ENCODE data around the gene TRAPPC8.
"Not testable (repeated sequence)": the region's sequence is repeated elsewhere in the genome, so short reads cannot be mapped to it uniquely, and the experiment has no call there.

Gene TRAPPC8

DNA sequence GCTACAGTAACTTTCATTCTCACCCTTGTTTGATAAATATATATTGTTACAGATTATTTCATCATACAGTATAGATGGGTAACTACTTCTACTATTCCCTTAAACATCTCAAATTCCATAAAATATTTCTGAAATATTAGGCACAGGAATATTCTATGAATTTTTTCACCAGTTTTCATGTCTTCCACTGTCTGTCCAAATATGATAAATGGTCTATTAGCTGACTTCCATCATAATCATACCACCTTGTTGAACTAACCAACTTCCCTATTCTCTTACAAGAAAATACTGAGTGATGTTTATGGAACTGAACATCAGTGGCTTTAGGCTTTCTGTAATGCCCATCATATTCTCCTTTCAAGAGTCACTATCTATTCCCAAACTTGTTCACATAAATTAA lies 82.4 kb downstream of the TRAPPC8 start:
- DNase-seq: no peak

DNA sequence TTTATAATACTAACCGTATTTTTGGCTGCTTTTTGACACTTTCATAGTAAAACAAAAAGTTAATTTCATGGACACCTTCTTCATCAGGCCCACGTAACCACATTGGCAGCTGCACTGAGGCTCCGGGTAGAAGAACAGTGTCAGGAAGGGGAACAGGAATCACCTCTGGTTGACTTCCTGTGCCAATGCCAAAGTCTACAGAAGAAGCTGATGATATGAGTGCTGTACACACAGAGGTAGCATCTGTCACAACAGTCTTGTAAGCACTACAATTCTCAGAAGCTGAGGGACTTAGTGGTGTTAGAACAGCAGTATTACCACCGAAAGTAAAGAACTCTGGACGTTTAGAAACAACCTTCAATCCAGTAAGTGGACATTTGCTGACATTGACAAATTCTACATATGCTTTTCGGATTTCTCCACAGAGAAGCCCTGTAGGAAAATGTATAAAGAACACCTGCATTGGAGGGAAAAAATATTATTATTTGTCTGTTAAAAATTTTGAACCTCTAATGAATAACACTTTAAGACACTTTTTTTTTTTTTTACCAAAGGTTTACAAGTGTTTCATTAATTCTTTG lies 85.3 kb downstream of the TRAPPC8 start:
- no peak for DNase-seq

DNA sequence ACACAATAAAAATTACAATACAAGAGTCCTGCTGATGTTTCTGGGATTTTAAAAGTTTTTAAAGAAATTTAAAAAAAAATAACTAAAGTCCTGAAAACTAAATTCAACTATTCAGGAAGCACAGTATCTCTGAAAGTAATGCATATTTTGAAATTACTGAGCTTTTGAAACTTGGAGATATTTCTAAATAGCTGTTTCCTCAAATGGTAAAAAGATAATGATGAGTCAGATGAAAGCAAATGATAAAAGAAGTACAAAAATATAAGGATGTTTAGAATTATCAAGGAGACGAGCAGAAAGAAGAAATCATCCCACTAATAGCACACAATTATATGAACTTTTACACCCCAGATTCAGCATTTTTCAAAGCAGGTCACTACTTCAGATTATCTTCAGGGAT lies 92.1 kb downstream of the TRAPPC8 start:
- no peak for DNase-seq

DNA sequence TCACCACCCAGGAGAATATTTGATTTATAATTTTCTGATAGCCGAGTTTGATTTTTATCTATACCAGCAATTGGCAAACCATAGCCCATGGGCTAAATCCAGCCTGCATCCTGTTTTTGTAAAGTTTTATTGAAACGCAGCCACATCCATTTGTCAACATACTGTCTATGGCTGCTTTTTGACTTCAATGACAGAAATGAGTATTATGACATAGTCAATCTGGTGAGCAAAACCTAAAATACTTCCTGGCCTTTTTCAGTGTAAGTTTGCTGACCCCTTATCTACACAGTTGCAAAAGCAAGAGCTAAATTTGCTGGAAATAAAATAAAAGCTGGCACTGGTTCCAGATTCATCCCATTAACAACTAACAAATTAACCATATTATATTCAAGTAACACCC lies 102.4 kb downstream of the TRAPPC8 start:
- DNase-seq: no peak

DNA sequence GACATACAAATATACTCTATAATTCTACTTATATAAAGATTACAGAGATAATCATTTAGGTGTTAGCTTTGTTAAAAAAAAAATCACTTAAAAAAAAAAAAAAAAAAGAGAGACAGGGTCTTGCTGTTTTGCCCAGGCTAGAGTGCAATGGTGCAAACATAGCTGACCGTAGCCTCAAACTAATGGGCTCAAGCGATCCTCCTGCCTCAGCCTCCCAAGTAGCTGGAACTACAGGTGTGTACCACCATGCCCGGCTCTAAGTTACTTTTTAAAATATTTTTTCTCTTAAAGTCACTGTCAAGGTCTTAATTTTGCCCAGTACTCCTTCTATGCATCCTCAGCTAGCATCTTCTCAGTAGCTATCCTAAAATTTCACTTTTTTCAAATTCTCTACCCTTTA lies 105.0 kb downstream of the TRAPPC8 start:
- no peak for DNase-seq

DNA sequence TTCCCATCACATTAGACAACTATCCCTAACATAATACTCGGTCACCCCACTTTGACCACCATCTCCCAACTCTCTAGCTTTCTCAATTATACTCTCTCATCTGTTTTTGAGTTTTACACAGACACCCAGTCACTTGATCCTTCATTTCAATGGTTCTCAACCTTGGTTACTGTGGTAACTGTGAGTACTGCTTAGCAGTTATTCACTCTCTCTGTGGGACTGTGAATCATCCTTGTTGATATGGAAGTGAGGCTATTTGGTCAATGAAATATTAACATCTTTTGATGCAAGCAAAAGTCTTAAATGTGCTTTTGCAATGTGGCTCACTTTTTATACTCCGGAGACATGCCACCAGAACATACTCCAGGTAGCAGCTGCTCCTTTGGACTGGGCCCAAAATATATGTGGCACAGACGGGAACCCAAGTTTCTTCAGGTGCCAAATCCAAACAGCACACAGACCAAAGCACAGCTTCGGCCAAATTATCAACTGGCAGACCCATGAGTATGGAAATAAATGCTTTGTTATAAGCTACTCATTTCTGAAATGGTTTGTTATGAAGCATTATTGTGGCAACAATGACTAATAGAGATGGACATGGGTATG lies 107.3 kb downstream of the TRAPPC8 start:
- no peak for DNase-seq

DNA sequence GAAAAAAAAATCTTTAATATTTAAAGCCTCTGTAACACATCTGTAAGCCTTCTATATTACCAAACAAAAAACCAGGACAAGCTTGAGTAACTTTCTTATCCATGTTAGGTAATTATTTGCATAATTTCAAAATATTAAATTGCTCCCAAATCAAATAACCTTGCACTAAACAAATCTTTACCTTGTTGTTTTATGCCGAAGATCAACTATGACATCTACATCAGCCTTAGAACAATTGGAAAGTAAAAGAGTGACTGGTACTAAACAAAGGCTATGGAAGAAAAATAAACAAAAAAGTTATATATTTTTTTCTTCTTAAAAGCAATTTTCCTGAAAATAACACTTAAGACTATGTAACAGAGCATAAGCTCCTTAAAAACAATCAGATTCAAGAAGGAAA lies 111.0 kb downstream of the TRAPPC8 start:
- DNase-seq: no peak

DNA sequence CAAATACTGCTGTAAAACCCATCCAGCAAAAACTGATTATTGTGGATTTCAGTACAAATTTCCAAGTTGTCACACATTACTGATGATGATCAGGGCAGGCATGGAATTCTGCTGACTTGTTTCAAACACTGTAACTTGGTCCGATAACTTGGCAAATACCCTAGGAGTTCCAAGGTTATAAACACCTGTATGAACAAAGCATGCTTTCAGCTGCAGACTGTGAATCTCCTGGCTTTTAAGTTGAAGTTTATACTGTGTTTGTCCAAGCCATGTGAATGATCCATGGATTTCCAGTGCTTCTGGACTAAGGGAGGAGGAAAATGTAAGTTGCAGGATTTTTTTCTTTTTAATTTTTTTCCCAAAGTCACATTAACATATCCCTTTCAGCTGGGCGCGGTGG lies 112.2 kb downstream of the TRAPPC8 start:
- no peak for DNase-seq

DNA sequence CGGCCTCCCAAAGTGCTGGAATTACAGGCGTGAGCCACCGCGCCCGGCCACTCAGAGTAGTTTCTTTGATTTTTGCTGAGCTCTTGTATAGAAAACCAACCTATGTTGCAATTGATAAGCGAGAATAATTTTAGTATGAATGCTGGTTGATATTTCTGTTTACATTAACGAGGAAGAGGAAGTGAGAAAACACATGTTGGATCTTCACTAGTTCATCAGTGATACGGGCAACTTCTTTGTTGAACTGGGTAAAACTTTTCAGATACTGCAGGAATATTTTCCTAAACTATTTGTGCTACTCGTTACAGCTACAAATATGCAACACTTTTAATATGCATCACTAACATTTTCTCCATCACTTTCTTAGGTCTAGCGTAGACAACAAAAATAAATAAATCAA lies 114.3 kb downstream of the TRAPPC8 start:
- no peak for DNase-seq

DNA sequence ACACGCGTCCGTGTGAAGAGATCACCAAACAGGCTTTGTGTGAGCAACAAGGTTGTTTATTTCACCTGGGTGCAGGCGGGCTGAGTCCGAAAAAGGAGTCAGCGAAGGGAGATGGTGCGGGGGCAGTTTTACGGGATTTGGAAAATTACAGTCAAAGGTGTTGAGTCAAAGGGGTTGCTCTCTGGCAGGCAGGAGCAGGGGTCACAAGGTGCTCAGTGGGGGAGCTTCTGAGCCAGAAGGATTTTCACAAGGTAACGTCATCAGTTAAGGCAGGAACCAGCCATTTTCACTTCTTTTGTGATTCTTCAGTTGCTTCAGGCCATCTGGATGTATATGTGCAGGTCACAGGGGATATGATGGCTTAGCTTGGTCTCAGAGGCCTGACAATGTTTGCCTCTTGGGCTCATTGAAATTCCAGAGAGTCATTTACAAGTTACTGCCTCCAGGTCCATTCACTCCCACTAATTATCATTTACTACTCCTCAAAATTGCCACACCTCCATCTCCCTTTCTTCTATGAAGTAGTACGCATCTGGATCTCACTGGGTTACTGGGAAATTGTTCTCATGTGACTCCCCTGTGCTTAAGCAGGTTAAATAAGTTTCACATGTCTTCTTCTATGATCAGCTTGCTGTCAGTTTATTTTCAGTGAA lies 116.1 kb downstream of the TRAPPC8 start:
- not testable (repeated sequence) for DNase-seq

DNA sequence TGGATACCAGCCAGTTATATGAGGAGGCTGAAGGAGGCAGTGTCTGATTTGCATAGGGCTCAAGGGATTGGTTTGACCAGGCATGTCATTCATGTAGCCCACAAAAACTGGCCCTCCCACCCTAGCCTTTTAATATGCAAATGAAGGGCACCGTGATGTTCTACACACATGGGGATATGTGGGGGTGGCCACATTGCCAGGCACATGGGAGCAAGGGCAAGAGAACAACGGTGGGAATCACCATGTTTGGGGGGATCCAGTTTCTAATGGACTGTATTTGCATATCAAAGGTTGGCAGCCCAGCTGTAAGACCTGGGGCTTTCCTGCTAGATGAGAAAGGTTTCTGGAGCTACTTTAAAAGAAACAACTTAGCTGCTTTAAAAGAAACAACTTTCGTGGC lies 117.2 kb downstream of the TRAPPC8 start:
- DNase-seq: no peak

DNA sequence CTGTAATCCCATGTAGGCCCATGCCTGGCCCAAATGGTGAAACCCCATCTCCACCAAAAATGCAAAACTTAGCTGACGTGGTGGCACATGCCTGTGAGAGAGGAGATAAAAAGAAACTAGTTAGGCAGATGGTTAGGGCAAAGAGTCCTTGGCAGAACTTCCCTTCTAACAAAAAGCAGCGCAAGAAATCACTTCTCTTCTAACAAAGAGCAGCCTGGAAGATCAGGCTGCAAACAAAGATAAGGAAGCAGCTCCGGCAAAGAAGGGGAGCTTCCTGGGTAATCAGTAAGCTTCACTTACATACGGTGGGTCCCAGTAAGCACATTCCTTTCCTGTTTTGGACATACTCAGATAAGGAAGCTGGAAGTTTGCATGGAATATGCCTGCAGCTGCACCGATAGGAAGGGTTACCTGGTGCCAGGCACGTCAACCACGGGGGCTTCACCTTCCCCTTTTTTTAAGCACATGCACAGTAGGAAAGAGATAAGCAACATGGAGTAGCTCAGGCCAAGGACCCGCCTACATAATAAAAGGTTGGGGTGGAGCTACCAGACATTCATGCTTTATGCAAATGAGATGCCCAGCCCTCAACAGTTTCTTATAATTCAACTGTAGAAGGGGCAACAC lies 121.3 kb downstream of the TRAPPC8 start:
- no peak for DNase-seq

DNA sequence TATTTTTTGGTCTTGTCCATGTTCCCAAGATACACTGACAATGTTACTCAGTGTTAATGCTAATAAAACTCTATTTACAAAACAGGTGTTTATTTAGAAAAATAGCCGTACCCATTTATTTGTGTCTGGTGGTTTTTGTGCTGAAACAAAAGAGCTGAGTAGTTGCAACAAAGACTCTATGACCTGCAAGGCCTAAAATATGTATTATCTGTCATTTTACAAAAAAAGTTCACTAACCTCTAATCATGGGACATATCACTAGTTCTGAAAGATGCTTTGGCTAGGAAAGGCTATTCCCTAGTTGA lies 123.1 kb downstream of the TRAPPC8 start:
- DNase-seq: no peak

DNA sequence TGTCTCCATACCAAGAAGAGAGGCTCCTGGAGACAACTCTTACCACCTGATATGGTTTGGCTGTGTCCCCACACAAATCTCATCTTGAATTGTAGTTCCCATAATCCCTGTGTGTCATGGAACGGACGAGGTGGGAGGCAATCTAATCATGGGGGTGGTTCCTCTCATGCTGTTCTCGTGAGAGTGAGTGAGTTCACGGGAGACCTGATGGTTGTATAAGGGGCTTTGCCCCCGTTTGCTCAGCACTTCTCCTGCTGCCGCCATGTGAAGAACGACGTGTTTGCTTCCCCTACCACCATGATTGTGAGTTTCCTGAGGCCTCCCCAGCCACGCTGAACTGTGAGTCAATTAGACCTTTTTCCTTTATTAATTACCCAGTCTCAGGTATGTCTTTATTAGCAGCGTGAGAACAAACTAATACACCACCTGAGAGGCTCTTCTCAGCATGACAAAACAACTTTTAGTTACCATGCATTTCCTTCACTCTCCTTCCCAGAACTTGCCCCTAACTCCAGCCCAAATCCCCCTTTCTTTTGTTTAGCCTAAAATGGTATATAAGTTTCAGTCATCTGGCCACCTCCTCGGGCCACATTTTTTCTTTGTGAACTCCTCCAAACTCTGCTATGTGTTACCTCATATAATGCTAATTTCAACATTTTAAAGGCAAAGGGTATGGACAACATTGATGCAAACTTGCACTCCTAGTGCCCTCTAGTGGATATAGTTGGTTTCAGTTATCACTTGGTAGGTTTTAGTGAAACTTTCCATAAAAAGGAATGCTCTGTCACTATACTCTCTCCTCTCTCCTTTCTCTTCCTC lies 123.6 kb downstream of the TRAPPC8 start:
- DNase-seq: peak; percentile 89

DNA sequence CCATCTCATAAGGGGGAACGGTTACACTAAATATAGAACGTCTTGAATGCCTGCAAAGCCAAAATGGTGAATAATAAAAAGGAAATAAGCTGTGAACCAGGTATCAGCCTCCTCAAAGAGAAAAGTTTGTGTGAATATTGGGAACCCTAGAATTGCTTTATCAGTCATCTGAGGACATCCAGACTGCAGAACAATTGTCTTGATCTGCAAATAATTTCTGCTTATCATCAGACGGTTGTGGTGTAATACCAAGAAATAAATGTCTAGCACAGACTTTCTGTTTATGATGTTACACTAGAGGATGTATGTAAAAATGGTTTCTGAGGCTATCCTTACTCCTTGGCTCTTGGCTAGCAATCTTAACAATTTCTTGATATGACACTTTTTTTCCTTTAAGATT lies 128.8 kb downstream of the TRAPPC8 start:
- no peak for DNase-seq

DNA sequence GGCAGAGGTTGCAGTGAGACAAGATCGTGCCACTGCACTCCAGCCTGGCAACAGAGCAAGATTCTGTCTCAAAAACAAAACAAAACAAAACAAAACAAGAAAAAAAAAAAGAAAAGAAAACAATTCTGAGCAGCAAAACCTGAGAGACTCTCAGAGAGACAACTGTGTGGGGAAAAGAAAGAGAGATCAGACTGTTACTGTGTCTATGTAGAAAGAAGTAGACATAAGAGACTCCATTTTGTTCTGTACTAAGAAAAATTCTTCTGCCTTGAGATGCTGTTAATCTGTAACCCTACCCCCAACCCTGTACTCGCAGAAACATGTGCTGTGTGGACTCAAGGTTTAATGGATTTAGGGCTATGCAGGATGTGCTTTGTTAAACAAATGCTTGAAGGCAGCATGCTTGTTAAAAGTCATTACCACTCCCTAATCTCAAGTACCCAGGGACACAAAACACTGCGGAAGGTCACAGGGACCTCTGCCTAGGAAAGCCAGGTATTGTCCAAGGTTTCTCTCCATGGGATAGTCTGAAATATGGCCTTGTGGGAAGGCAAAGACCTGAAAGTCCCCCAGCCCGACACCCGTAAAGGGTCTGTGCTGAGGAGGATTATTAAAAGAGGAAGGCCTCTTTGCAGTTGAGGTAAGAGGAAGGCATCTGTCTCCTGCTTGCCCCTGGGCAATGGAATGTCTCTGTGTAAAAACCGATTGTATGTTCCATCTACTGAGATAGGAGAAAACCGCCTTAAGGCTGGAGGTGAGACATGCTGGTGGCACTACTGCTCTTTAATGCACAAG lies 132.4 kb downstream of the TRAPPC8 start:
- not testable (repeated sequence) for DNase-seq

DNA sequence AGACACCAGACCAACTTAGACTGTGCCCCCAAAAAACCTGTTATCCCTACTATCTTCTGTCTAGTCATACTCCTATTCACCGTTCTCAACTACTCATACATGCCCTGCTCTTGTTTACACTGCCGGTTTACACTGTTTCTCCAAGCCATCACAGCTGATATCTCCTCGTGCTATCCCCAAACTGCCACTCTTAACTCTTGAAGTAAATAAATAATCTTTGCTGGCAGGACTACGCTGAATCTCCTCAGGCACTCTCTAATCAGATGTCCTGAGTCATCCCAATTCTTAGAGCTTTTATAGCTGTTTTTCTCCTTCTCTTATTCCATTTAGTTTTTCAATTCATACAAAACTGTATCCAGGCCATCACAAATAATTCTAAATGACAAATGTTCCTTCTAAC lies 133.9 kb downstream of the TRAPPC8 start:
- not testable (repeated sequence) for DNase-seq

DNA sequence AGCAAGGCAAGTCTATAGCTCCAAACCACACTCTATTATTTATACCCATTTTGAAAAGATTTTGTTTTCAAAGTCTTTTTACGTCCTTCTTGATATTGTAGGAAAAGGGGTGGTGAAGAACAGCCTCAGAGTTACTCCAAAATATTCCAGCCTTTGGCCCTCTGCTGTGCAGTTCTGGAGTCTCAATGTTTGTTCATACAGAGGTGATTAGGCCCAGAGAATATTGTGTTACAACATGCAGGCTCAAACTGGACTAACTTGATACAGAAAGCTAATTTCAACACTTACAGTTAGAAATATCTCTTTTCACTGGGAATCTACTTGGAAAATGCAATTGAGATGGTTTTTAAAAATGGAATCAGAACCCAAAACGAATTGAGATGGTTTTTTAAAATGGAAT lies 141.8 kb downstream of the TRAPPC8 start:
- no peak for DNase-seq

DNA sequence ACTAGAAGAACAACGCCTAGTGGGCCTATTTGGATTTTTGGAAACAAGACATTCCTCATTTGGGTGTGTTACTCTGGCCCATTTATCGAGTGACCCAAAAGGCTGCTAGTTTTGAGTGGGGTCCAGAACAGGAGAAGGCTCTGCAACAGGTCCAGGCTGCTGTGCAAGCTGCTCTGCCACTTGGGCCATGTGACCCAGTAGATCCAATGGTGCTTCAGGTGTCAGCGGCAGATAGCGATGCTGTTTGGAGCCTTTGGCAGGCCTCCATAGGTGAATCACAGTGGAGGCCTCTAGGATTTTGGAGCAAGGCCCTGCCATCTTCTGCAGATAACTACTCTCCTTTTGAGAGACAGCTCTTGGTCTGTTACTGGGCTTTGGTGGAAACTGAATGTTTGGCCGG lies 143.7 kb downstream of the TRAPPC8 start:
- not testable (repeated sequence) for DNase-seq

DNA sequence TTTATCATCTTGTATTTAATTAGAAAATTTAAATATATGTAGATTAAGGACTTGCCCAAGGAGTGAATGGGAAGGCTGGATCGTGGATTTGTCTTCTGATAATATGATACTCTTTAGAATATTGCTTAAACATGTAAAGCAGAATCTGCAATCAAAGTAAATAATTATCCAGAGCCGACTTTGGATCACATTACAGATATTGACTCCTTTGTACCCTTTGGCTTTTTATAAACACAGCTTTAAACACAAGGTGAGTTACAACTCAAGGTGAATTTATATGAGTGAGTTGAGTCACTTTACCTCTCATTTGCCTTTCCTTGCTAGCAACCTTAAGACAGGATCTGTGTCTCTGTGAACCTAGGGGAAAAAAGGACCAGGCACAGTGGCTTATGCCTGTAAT lies 144.5 kb downstream of the TRAPPC8 start:
- DNase-seq: no peak

DNA sequence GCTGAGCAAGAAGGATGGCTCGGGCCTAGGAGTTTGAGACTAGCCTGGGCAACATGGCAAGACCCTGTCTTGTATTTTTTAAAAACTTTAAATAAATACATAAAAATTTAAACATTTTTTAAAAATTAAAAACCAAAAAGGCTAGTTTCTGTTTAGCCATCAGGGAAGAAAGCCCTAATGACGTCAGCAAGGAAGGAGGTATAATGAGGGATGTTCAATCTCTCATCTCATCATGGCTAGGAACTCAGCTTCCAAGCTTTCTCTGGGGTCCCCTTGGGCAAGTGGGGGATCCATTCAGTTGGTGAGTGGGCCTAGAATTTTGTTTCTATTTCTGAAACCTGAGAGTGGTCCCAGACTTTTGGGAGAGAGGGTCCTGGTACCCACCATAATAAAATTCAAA lies 147.2 kb downstream of the TRAPPC8 start:
- no peak for DNase-seq

DNA sequence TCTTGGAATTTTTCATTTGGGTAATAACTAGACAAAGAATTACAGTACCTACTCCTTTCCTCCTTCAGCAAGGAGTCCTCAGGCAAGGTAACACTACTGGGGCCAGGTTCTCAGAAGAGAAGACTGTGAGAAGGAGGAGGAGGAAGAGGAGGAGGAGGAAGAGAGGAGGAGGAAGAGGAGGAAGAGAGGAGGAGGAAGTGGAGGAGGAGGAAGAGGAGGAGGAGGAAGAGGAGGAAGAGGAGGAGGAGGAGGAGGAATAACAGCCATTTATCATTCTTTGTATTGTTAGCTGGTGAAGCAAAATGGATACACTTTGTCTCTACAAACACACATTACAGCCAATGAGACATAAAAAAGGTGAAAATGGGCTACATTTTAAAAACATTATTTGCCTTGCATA lies 149.4 kb downstream of the TRAPPC8 start:
- no peak for DNase-seq

DNA sequence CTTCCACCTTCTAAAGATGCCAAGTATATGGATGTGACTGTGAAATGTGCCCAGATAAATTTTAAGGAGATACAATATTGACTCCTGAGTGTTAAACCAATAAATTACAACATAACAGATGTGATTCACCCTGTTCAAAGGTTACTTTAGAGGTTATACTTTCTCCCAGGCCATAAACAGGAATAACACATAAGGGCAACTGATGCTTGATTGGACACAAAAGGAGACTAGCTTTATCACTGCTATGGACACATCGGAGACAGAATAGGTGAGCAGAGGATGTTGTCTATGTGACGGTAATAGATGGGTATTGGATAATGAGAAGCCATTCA lies 150.4 kb downstream of the TRAPPC8 start:
- DNase-seq: no peak

All from NCI-H510A treated with DMSO at 0.1 percent for 48 hours (cell line).